ENCODE measurements around the gene NDRG2. TPM values are rescaled to one million over a fixed set of nuclear protein-coding genes. Genes with fewer than 3 reads are reported as not detected.
A peak's percentile ranks its signal among the peaks of the same experiment; 100 is the strongest.

The NDRG2 gene
- 18.9 TPM for total RNA-seq (2021; ENCODE audit: unreplicated experiment)
- polyA plus RNA-seq (2012): 16.1 and 20.7 TPM in 2 replicates
- percentile 28 among the genes with signal in this experiment for Bru-seq, nascent RNA
- BruChase-seq, experiment 1, labeled RNA remaining after a 6-hour chase: percentile 32 among the genes with signal in this experiment
- percentile 35 among the genes with signal in this experiment for BruChase-seq, experiment 2, labeled RNA remaining after a 2-hour chase
- long read RNA-seq, partial matches to known transcripts: 9 of 28 reads
- long read RNA-seq, other reads (novel, unspliced or antisense): 12 of 28 reads

GRCh38 chr14:21024585-21025370, at the start of gene NDRG2:
Gene NDRG2 (minus strand): TSS chr14:21025061. CDS start chr14:21023315, 1,746 bp downstream.
- no peaks in the 10 kb centered on the region for H3K36me3 ChIP-seq (ENCODE audit: control insufficient read depth in 1 of 2, insufficient read depth in 2 of 2, low read length in 2 of 2)
- TF ChIP-seq ZBTB33 (IDR thresholded peaks at IDR 0.05; ENCODE audit: extremely low read depth, insufficient replicate concordance, low read length) (no peak), FOSL1 (IDR thresholded peaks at IDR 0.05; ENCODE audit: low read depth) (no peak), ZFX (IDR thresholded peaks at IDR 0.05) (peak; percentile 61; the same call in 1 of the 2 replicates), SP1 (IDR thresholded peaks at IDR 0.05; ENCODE audit: low read depth) (no peak), CBX3 (IDR thresholded peaks at IDR 0.05; ENCODE audit: low read depth) (no peak), POLR2AphosphoS5 (IDR thresholded peaks at IDR 0.05; ENCODE audit: low read depth, low read length) (0 out of 2 replicates have a peak, but pooled peaks have one; percentile 40), TCF7L2 (IDR thresholded peaks at IDR 0.05; ENCODE audit: borderline replicate concordance, extremely low read depth, insufficient read depth, insufficient read length) (peak; percentile 91)
- ATAC-seq: peak; percentile 90
- peak within 1 kb of the TSS; percentile 66 to 72 for H3K4me3 ChIP-seq (replicated peaks in 1 of 2; ENCODE audit: low read depth in 1 of 2, low read length in 2 of 2)
- H3K27ac ChIP-seq (ENCODE audit: low read depth, low read length): peak within 1 kb of the TSS; percentile 46; the same call in 1 of the 2 replicates
- H3K27me3 ChIP-seq (ENCODE audit: insufficient read depth, low read length): no peaks in the 10 kb centered on the region
- ChIA-PET RAD21 (ENCODE audit: low non-redundant PET in 1 of 2, low total read pairs in 2 of 2, uncharacterized antibody in 2 of 2, unreplicated experiment in 2 of 2) (no interaction called here), POLR2A (no interaction called here), CTCF (interaction anchor here (2.5 kb wide), 1 partner anchor 10 kb away, joined by 10 read pairs; no protein-coding TSS in a partner anchor)
- H3K4me2 ChIP-seq (ENCODE audit: low read length): peak within 1 kb of the TSS; percentile 85
- peaks cover 14 to 21% of the 10 kb centered on the region in 2 experiments; a peak in 3 of 4 replicates for H3K4me1 ChIP-seq (ENCODE audit: control insufficient read depth in 1 of 2, insufficient read depth in 2 of 2, low read length in 2 of 2)
- peak within 1 kb of the TSS; percentile 42 for H2AFZ ChIP-seq (ENCODE audit: low read depth, low read length, poor library complexity, severe bottlenecking)
- no peak for DNase-seq (ENCODE audit: low read depth, low spot score)
- H3K9me2 ChIP-seq (ENCODE audit: insufficient read depth): no peaks in the 10 kb centered on the region
- H4K20me1 ChIP-seq (ENCODE audit: insufficient read depth): no peaks in the 10 kb centered on the region
- TSS peak; percentile 49 for BruUV-seq (replicated peaks)
- H3K9me3 ChIP-seq (ENCODE audit: control insufficient read depth in 1 of 2, insufficient read depth in 1 of 2, low read depth in 1 of 2, low read length in 2 of 2): no peaks in the 10 kb centered on the region
- no peaks in the 10 kb centered on the region for H3K79me2 ChIP-seq (ENCODE audit: insufficient read depth, low read length)
- peak within 1 kb of the TSS; percentile 66 for H3K9ac ChIP-seq (ENCODE audit: low read length)
- intact Hi-C loops (cut with micrococcal nuclease): no loop called here

Data from HCT116 (cell line).